Retinal pigment epithelial cell (primary cell): Measurements from ENCODE around the gene CHIC2.
"Not testable (repeated sequence)": the region's sequence is repeated elsewhere in the genome, so short reads cannot be mapped to it uniquely, and the experiment has no call there.

Experiments
- DNase-seq: peaks from one replicate; pipeline ENCODE4 v3.0.0-alpha.2; 2010; ENCODE audit warnings: low read depth
- H3K4me3 ChIP-seq: 2 replicates; pipeline ENCODE4 v1.5.1; 2011; ENCODE audit warnings: mild to moderate bottlenecking, low read length, control low read depth, moderate library complexity
- TF ChIP-seq, protein P1 (sequence below): conservative IDR thresholded peaks from 2 replicates; pipeline ENCODE4 v1.5.1; 2011; ENCODE audit warnings: low read depth, low read length, control low read depth, inconsistent platforms

CHIC2 gene

DNA sequence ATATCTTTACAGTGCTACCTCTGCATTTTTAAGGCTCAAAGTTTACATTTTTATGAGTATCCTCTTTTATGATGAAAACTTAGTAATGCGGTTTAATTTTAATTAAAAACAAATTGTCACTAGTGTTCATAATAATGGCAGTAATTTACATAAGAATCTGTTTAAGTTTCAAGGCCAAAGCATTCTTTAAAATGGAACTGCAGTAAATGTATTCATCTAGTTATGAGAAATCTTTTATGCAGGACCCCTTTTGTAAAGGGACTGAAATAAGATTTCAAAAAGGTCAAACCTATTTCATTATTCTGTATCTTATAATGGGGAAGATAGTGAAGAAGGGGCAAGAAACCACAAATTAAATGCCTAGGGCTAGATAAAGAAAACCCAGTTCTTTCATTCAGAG, 37.1 kb downstream of the CHIC2 start:
- H3K4me3 ChIP-seq = no peak overlapping the region
- no peak for DNase-seq
- TF ChIP-seq, protein P1, sequence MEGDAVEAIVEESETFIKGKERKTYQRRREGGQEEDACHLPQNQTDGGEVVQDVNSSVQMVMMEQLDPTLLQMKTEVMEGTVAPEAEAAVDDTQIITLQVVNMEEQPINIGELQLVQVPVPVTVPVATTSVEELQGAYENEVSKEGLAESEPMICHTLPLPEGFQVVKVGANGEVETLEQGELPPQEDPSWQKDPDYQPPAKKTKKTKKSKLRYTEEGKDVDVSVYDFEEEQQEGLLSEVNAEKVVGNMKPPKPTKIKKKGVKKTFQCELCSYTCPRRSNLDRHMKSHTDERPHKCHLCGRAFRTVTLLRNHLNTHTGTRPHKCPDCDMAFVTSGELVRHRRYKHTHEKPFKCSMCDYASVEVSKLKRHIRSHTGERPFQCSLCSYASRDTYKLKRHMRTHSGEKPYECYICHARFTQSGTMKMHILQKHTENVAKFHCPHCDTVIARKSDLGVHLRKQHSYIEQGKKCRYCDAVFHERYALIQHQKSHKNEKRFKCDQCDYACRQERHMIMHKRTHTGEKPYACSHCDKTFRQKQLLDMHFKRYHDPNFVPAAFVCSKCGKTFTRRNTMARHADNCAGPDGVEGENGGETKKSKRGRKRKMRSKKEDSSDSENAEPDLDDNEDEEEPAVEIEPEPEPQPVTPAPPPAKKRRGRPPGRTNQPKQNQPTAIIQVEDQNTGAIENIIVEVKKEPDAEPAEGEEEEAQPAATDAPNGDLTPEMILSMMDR = no peak

DNA sequence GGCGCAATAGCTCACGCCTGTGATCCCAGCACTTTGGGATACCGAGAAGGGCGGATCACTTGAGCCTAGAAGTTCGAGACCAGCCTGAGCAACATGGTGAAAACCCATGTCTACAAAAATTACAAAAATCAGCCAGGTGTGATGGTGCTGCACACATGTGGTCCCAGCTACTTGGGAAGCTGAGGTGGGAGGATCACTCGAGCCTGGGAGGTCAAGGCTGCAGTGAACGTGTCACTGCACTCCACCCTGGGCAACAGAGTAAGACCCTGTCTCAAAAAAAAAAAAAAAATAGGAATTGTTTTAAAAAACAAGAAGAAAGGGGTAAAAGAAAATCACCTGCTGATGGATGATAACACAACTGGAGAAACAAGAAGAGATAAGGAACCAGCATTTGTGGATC, 38.8 kb downstream of the CHIC2 start:
- no peak overlapping the region for H3K4me3 ChIP-seq
- TF ChIP-seq, protein P1 = no peak
- no peak for DNase-seq

DNA sequence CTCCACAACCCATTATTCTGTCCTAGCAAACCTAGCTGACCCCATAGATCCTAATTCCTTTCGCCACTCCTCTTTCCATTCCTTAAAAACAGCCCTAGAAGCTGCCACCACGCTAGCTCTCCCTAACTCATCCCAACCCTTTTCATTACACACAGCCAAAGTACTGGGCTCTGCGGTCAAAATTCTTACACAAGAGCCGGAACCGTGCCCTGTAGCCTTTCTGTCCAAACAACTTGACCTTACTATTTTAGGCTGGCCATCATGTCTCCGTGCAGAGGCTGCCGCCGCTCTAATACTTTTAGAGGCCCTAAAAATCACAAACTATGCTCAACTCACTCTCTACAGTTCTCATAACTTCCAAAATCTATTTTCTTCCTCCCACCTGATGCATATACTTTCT, 41.4 kb downstream of the CHIC2 start:
- H3K4me3 ChIP-seq = not testable (repeated sequence)

DNA sequence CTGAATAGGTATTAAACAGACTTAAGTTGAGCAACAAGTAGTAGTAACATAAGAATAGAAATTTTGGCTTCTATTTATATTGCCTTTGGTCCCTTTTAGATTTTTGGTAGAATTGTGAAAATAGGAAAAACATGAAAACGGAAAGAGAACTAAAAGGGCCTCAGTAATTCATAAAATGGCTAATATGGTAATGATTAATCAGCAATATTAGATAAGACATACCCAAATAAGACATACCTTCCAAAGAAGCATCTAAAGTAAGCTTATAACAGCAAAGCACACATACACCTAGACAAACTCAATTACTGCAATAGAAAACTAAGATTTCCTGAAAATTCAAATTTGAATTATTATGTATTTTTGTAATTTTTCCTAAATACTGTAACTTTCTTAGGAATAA, 46.4 kb downstream of the CHIC2 start:
- TF ChIP-seq, protein P1 = no peak
- H3K4me3 ChIP-seq = no peak overlapping the region
- DNase-seq = no peak

More for the DNA sequence above, 41.4 kb downstream of the CHIC2 start:
- not testable (repeated sequence) for DNase-seq

DNA sequence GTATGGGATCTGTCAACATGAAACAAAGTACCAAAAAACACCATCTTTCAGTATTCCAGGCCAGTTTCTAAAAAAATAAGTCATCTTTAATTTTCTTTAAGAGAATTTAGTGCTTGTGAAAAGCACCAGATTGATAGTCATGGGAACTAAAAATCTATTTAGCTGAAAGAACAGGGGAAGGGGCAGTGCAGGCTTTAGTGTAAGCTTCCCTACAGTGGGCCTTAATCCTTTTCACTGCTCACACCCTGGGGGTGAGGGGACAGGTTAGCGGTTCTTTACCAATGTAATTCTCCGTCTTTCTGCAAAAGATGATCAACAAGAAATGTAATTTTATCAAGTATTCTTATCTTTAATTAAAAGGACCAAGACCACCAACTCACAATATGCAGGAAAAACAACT, 47.1 kb downstream of the CHIC2 start:
- H3K4me3 ChIP-seq = no peak overlapping the region
- TF ChIP-seq, protein P1 = no peak
- no peak for DNase-seq

DNA sequence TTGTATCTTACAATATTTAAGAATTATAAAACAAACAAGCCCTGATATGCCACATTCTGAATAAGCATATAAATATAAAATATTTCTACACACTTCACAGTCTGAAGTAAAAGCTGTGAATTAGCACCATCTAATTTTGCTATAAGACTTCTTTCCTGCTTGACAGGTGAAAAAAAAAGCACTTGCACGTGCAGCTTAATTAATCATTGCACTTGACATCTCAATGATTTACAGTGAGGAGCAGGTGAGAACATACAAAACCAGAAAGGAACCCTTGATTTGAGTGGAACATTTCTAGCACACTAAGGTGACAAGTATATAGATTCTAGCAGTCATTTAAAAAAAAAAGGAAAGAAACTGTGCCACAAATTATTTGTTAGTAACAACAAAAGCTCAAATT, 47.9 kb downstream of the CHIC2 start:
- no peak for DNase-seq
- H3K4me3 ChIP-seq = no peak overlapping the region
- TF ChIP-seq, protein P1 = no peak

DNA sequence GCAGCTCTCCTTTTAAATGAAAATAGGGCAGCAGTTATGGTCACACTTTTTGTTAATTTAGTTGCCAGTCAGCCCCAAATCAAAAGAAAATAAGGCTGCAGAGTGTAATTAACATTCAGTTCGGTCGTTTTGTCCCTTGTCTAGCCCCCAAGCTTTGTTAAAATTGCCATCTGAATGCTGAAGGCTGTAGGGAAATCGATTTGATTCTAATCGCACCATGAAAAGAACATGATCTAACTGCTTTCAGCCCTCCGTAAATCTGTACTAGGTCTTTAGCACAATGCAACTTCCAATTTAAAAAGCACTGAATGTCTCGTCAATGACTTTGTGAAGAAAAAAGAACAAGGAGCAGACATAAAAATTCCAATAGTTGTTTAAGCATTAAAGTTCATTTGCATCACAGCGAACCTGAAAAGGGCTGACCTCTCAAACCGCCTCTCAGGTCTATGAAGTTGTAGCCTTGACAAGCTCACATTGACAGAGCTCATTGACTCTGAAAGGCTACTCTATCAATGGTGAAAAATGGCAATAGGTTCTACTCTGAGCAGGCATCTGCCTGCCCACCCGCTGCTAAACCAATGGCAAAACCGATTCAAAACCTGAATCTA, 48.9 kb downstream of the CHIC2 start:
- TF ChIP-seq, protein P1 = no peak
- H3K4me3 ChIP-seq = no peak overlapping the region
- no peak for DNase-seq

DNA sequence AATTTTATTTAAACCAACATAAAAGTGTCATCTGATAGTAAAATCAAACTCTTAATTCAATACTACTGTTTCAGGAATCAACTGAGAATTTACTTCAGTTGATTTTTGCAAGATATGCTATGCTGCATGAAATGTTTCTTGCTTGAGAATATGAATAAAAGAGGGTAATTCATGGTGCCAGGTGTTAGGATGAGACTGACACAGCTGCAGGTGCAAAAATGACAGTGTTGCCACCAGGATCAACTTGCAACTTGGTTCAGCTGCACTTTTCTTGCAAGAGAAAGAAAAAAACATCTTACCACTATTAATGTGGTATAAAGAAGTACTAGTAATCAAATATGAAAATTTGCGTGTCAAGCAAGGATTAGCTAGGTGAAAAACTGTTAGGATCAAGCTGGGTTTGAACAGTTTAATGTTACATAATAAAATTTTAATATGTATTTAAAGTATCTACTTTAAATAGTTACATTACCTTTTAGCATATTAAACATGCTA, 49.7 kb downstream of the CHIC2 start:
- H3K4me3 ChIP-seq = no peak overlapping the region
- no peak for DNase-seq
- TF ChIP-seq, protein P1 = no peak
